ENCODE measurements around the gene FAM163A. TPM values are rescaled to one million over a fixed set of nuclear protein-coding genes. Genes with fewer than 3 reads are reported as not detected.

Gene FAM163A
- total and polyA plus RNA-seq, 12 donors = 0.34 to 7.0 (median 2.6) TPM; not detected in 4

- no peak for DNase-seq
- intact Hi-C loops (cut with DNase I) = loop anchor here (5.0 to 10.0 kb wide), 2 partner anchors 107 to 549 kb away; no protein-coding TSS in a partner anchor
These were observed 70.8 kb downstream of the FAM163A start for GRCh38 chr1:179813626-179814545.

DNA sequence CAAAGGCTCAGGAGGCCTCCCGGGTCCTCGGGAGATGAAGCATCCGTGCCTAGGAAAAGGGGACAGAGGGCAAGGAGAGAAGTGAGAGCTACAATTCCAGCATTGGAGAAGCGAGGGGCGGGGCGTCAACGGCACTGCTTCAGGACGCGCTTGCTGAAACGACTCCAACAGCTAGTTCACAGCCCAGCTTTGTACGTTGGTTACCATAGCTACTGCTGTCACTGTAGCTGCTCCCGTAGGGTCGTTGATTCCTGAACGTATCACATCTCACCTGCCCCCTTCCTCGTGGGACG lies 71.4 kb downstream of the FAM163A start:
- Histone ChIP-seq H3K9me3 (replicated peaks in 1 of 3) (no peaks in the 10 kb centered on the region), H3K4me3 (peak overlapping the region in 2 of 4 donors; percentile 2 to 53), H3K4me1 (replicated peaks in 1 of 2) (peaks cover 11 to 32% of the 10 kb centered on the region in 2 donors), H3K27me3 (no peaks in the 10 kb centered on the region), H3K36me3 (replicated peaks in 1 of 2) (no peaks in the 10 kb centered on the region), H3K27ac (peak overlapping the region in 2 of 5 donors; percentile 76 to 80)
- no peak for TF ChIP-seq POLR2A (IDR thresholded peaks at IDR 0.05)
- TF ChIP-seq, protein P1, sequence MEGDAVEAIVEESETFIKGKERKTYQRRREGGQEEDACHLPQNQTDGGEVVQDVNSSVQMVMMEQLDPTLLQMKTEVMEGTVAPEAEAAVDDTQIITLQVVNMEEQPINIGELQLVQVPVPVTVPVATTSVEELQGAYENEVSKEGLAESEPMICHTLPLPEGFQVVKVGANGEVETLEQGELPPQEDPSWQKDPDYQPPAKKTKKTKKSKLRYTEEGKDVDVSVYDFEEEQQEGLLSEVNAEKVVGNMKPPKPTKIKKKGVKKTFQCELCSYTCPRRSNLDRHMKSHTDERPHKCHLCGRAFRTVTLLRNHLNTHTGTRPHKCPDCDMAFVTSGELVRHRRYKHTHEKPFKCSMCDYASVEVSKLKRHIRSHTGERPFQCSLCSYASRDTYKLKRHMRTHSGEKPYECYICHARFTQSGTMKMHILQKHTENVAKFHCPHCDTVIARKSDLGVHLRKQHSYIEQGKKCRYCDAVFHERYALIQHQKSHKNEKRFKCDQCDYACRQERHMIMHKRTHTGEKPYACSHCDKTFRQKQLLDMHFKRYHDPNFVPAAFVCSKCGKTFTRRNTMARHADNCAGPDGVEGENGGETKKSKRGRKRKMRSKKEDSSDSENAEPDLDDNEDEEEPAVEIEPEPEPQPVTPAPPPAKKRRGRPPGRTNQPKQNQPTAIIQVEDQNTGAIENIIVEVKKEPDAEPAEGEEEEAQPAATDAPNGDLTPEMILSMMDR (IDR thresholded peaks at IDR 0.05) = no peak
- DNase-seq = no peak
- intact Hi-C loops (cut with DNase I) = loop anchor here (5.0 to 10.0 kb wide), 2 partner anchors 107 to 550 kb away; no protein-coding TSS in a partner anchor
- 0 to 3% (median 2%) methylated on average over 12 to 16 of the region's 16 CpGs for WGBS, 4 donors

More at GRCh38 chr1:179813626-179814545, 70.8 kb downstream of the FAM163A start:
- Histone ChIP-seq H3K36me3 (replicated peaks in 1 of 2) (no peaks in the 10 kb centered on the region), H3K4me1 (replicated peaks in 1 of 2) (peaks cover 11 to 32% of the 10 kb centered on the region in 2 donors), H3K4me3 (peak overlapping the region in 1 of 4 donors; percentile 53), H3K9me3 (replicated peaks in 1 of 3) (no peaks in the 10 kb centered on the region), H3K27me3 (no peaks in the 10 kb centered on the region), H3K27ac (peak overlapping the region in 1 of 5 donors; percentile 80)
- WGBS, 4 donors = 73 to 81% (median 78%) methylated on average over 10 to 28 of the region's 28 CpGs
- TF ChIP-seq, protein P1 (IDR thresholded peaks at IDR 0.05) = no peak
- no peak for TF ChIP-seq POLR2A (IDR thresholded peaks at IDR 0.05)

DNA sequence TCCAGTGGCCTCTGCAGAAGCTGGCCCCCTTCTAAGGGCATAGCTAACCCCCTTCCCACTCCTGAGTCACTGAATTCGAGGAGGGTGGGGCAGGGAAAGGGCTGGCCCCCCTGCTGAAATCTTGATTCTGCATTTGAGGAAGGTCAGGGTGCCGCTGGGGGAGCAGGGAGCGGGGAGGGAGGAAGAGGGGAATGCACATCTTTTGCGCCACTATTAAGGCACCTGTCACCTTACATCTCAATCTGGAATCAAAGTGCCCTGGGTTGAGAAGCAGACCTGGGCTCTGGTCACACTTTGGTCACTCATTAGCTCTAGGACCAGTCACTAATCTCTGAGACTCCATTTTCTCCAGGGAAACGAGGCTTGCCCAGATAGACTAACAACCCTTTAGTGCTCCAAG lies 72.5 kb downstream of the FAM163A start:
- 23 to 36% (median 33%) methylated on average over 4 to 5 of the region's 5 CpGs for WGBS, 4 donors
- peak overlapping the region in 2 of 5 donors; percentile 76 to 80 for H3K27ac ChIP-seq
- no peak for DNase-seq

More for the DNA sequence above, 72.5 kb downstream of the FAM163A start:
- Histone ChIP-seq H3K4me3 (peak overlapping the region in 1 of 4 donors; percentile 53), H3K27me3 (no peaks in the 10 kb centered on the region), H3K36me3 (replicated peaks in 1 of 2) (no peaks in the 10 kb centered on the region), H3K4me1 (replicated peaks in 1 of 2) (peaks cover 11 to 32% of the 10 kb centered on the region in 2 donors), H3K9me3 (replicated peaks in 1 of 3) (no peaks in the 10 kb centered on the region)
- intact Hi-C loops (cut with DNase I) = loop anchor here in 1 of 2 donors (10.0 kb wide), 1 partner anchor 551 kb away; no protein-coding TSS in a partner anchor
- TF ChIP-seq, protein P1 (IDR thresholded peaks at IDR 0.05) = no peak
- no peak for TF ChIP-seq POLR2A (IDR thresholded peaks at IDR 0.05)

Measured in adrenal gland (tissue), 12 donors.